Vagina (tissue), 2 donors: ENCODE data around the gene ZNF592. TPM values are rescaled to one million over a fixed set of nuclear protein-coding genes. Genes with fewer than 3 reads are reported as not detected.

Experiments used
- DNase-seq, 2 donors: peaks; one replicate each; pipeline ENCODE4 v3.0.0-alpha.2; 2017; ENCODE audit errors: extremely low spot score in 2 of 2
- H3K27ac ChIP-seq: fragments of 200-600 bp; sonication (generic); one replicate; pipeline ENCODE4 v1.5.1; 2019
- H3K27me3 ChIP-seq: fragments of 200-600 bp; sonication (generic); one replicate; pipeline ENCODE4 v1.5.1; 2019
- H3K36me3 ChIP-seq, 2 donors: fragments of 200-600 bp; sonication (generic); one replicate each; pipeline ENCODE4 v1.5.1; 2017 to 2019
- H3K4me1 ChIP-seq: fragments of 200-600 bp; sonication (generic); one replicate; pipeline ENCODE4 v1.5.1; 2019
- H3K4me3 ChIP-seq, 2 donors: fragments of 200-600 bp; sonication (generic); 1 replicate in 1 of 2; 2 replicates in 1 of 2; pipeline ENCODE4 v1.5.1; 2016 to 2019
- H3K9me3 ChIP-seq: fragments of 200-600 bp; sonication (generic); one replicate; pipeline ENCODE4 v1.5.1; 2019
- CTCF ChIP-seq, 3 experiments: fragments of 450-650 bp in 2 of 3; fragments of 200-600 bp in 1 of 3; sonication (generic) in 1 of 3; IDR thresholded peaks; one replicate each; pipeline ENCODE4 v1.5.1; 2017 to 2019; ENCODE audit warnings: antibody characterized with exemption in 3 of 3, mild to moderate bottlenecking in 2 of 3, moderate library complexity in 2 of 3
- POLR2A ChIP-seq, 2 donors: fragments of 450-650 bp; IDR thresholded peaks; one replicate each; pipeline ENCODE4 v1.6.1; 2017; ENCODE audit warnings: antibody characterized with exemption in 2 of 2, mild to moderate bottlenecking in 2 of 2, moderate library complexity in 2 of 2
- POLR2AphosphoS5 ChIP-seq, 2 donors: sonication (generic); formaldehyde crosslinking; IDR thresholded peaks; one replicate each; pipeline ENCODE4 v1.9.0; 2017; ENCODE audit warnings: antibody characterized with exemption in 2 of 2, mild to moderate bottlenecking in 2 of 2, low read depth in 1 of 2; ENCODE audit not compliant: insufficient read depth in 1 of 2
- intact Hi-C: fragments of 100-400 bp; cut with DNase I; formaldehyde crosslinking; loops from one replicate; pipeline ENCODE4 v1.15.1; 2023
- total RNA-seq: library from RNA; depleted of rRNA; stranded (reverse); fragments of >200 nt; gene quantifications from one replicate; pipeline ENCODE4 v1.2.3, GENCODE V29; 2016

Gene ZNF592
- total RNA-seq, 1 donor from 2014 or later, result 21.6 TPM

- Histone ChIP-seq H3K4me3 (no peak overlapping the region), H3K27me3 (no peaks in the 10 kb centered on the region), H3K27ac (no peak overlapping the region), H3K9me3 (no peaks in the 10 kb centered on the region), H3K4me1 (peaks cover 20% of the 10 kb centered on the region), H3K36me3 (no peaks in the 10 kb centered on the region)
- no peak for TF ChIP-seq POLR2AphosphoS5 (IDR thresholded peaks at IDR 0.05; ENCODE audit: insufficient read depth in 1 of 2, low read depth in 1 of 2)
- TF ChIP-seq POLR2A (IDR thresholded peaks at IDR 0.05), result no peak
- TF ChIP-seq CTCF (IDR thresholded peaks at IDR 0.05), result no peak
- DNase-seq, result no peak
- intact Hi-C loops, result loop anchor here (2.0 kb wide), 1 partner anchor 51 kb away; no protein-coding TSS in a partner anchor
Measured at GRCh38 chr15:84829428-84829827, 81.0 kb downstream of the ZNF592 start.

- H3K4me1 ChIP-seq, result peaks cover 14% of the 10 kb centered on the region
- intact Hi-C loops, result loop anchor here (5.0 kb wide), 1 partner anchor 92 kb away; no protein-coding TSS in a partner anchor
- H3K27ac ChIP-seq, result peak overlapping the region; percentile 54
Measured at GRCh38 chr15:84830036-84830435, 81.6 kb downstream of the ZNF592 start.

GRCh38 chr15:84831028-84831427, 82.6 kb downstream of the ZNF592 start:
- no peak overlapping the region for H3K4me3 ChIP-seq
- intact Hi-C loops, result loop anchor here (5.0 kb wide), 1 partner anchor 91 kb away; no protein-coding TSS in a partner anchor
- no peak for DNase-seq
- H3K9me3 ChIP-seq, result no peaks in the 10 kb centered on the region
- TF ChIP-seq POLR2A (IDR thresholded peaks at IDR 0.05), result no peak
- TF ChIP-seq POLR2AphosphoS5 (IDR thresholded peaks at IDR 0.05; ENCODE audit: insufficient read depth in 1 of 2, low read depth in 1 of 2), result peak in 1 of 2 donors; percentile 33
- H3K36me3 ChIP-seq, result no peaks in the 10 kb centered on the region
- peak overlapping the region; percentile 54 for H3K27ac ChIP-seq
- peaks cover 11% of the 10 kb centered on the region for H3K4me1 ChIP-seq
- H3K27me3 ChIP-seq, result no peaks in the 10 kb centered on the region

More at GRCh38 chr15:84830036-84830435, 81.6 kb downstream of the ZNF592 start:
- H3K4me3 ChIP-seq, result no peak overlapping the region
- H3K27me3 ChIP-seq, result no peaks in the 10 kb centered on the region
- H3K9me3 ChIP-seq, result no peaks in the 10 kb centered on the region
- no peak for DNase-seq
- H3K36me3 ChIP-seq, result no peaks in the 10 kb centered on the region
- TF ChIP-seq POLR2A (IDR thresholded peaks at IDR 0.05), result no peak
- no peak for TF ChIP-seq CTCF (IDR thresholded peaks at IDR 0.05)
- no peak for TF ChIP-seq POLR2AphosphoS5 (IDR thresholded peaks at IDR 0.05; ENCODE audit: insufficient read depth in 1 of 2, low read depth in 1 of 2)

GRCh38 chr15:84831613-84832012, 83.2 kb downstream of the ZNF592 start:
- peaks cover 11% of the 10 kb centered on the region for H3K4me1 ChIP-seq
- H3K27me3 ChIP-seq, result no peaks in the 10 kb centered on the region
- H3K36me3 ChIP-seq, result no peaks in the 10 kb centered on the region
- intact Hi-C loops, result loop anchor here (5.0 kb wide), 1 partner anchor 91 kb away; no protein-coding TSS in a partner anchor
- no peaks in the 10 kb centered on the region for H3K9me3 ChIP-seq
- no peak for DNase-seq
- peak overlapping the region; percentile 41 for H3K27ac ChIP-seq
- H3K4me3 ChIP-seq, result no peak overlapping the region
- no peak for TF ChIP-seq POLR2AphosphoS5 (IDR thresholded peaks at IDR 0.05; ENCODE audit: insufficient read depth in 1 of 2, low read depth in 1 of 2)
- TF ChIP-seq POLR2A (IDR thresholded peaks at IDR 0.05), result no peak
- no peak for TF ChIP-seq CTCF (IDR thresholded peaks at IDR 0.05)

GRCh38 chr15:84832448-84833040, 84.2 kb downstream of the ZNF592 start:
- no peak for DNase-seq
- H3K36me3 ChIP-seq, result no peaks in the 10 kb centered on the region
- TF ChIP-seq POLR2A (IDR thresholded peaks at IDR 0.05), result no peak
- no peak for TF ChIP-seq CTCF (IDR thresholded peaks at IDR 0.05)
- no peak for TF ChIP-seq POLR2AphosphoS5 (IDR thresholded peaks at IDR 0.05; ENCODE audit: insufficient read depth in 1 of 2, low read depth in 1 of 2)
- intact Hi-C loops, result loop anchor here (5.0 kb wide), 1 partner anchor 90 kb away; no protein-coding TSS in a partner anchor
- no peaks in the 10 kb centered on the region for H3K27me3 ChIP-seq
- H3K9me3 ChIP-seq, result no peaks in the 10 kb centered on the region
- peaks cover 11% of the 10 kb centered on the region for H3K4me1 ChIP-seq
- no peak overlapping the region for H3K27ac ChIP-seq
- no peak overlapping the region for H3K4me3 ChIP-seq
